Psoas muscle (tissue), 8 donors: ENCODE data around the gene RNF220. TPM values are rescaled to one million over a fixed set of nuclear protein-coding genes. Genes with fewer than 3 reads are reported as not detected.

Source experiments
- ATAC-seq, 4 donors: fragments of 200-7000 bp; cut with Tn5 transposase; one replicate each; pipeline ENCODE4 v1.9.1; 2020; ENCODE audit warnings: moderate library complexity in 3 of 4, mild to moderate bottlenecking in 2 of 4
- DNase-seq, 2 donors: peaks; one replicate each; pipeline ENCODE4 v3.0.0-alpha.2; 2020
- H3K27ac ChIP-seq: fragments of 200-600 bp; one replicate; pipeline ENCODE4 v1.8.0; 2022
- H3K27me3 ChIP-seq, 3 donors: fragments of 200-600 bp in 1 of 3; one replicate each; pipeline versions ENCODE4 v1.6.1 to v1.8.0; 2013 to 2022; ENCODE audit warnings: low read length in 2 of 3, mild to moderate bottlenecking in 2 of 3, moderate library complexity in 1 of 3; ENCODE audit not compliant: insufficient read depth in 3 of 3
- H3K36me3 ChIP-seq, 2 donors: fragments of 200-600 bp in 1 of 2; one replicate each; pipeline versions ENCODE4 v1.6.1 to v1.8.0; 2013 to 2022; ENCODE audit warnings: low read depth in 1 of 2, mild to moderate bottlenecking in 1 of 2, moderate library complexity in 1 of 2; ENCODE audit not compliant: insufficient read depth in 1 of 2
- H3K4me1 ChIP-seq: fragments of 200-600 bp; one replicate; pipeline ENCODE4 v1.8.0; 2022
- H3K4me3 ChIP-seq: fragments of 200-600 bp; one replicate; pipeline ENCODE4 v1.8.0; 2022; ENCODE audit warnings: mild to moderate bottlenecking
- H3K9me3 ChIP-seq: fragments of 200-600 bp; one replicate; pipeline ENCODE4 v1.8.0; 2022
- WGBS, 3 donors: extraction: QIAGEN DNeasy Blood & Tissue Kit; methylation state at CpG; one replicate each; pipeline versions ENCODE4 v1.1.6 to v1.1.7; 2013; 5-methylcytosine and 5-hydroxymethylcytosine counted together
- intact Hi-C, 2 donors: fragments of 100-400 bp; cut with DNase I; formaldehyde crosslinking; loops; one replicate each; pipeline versions ENCODE4 v1.11.0 to v1.14.2; 2022
- polyA plus RNA-seq, 3 donors: library from polyadenylated mRNA; stranded (reverse); fragments of 200-250 nt; gene quantifications; one replicate each; pipeline ENCODE4 v1.2.3, GENCODE V29; 2013
- total RNA-seq, 4 donors: library from RNA; stranded (reverse); fragmentation: NEBNext Ultra II Directional in 2 of 4; extraction: Animal tissue kit (Norgen Biotek cat#: 25700) in 2 of 4; gene quantifications; one replicate each; pipeline versions ENCODE4 v1.2.1 to v1.2.4, GENCODE V29; 2021 to 2023
- TF ChIP-seq, protein P1 (sequence below): fragments of 200-600 bp; IDR thresholded peaks from one replicate; pipeline ENCODE4 v1.8.0; 2022; ENCODE audit warnings: antibody characterized with exemption
- donor health status: healthy with polysubstance abuse.
- donor health status: DM: no; HTN: no; CAD: no; lungs with moderate emphysema.
- donor health status: Bipolar disorder and iron deficiency.
- donor health status: healthy.
- donor health status: DM: yes; HTN: yes; CAD: no.
- donor health status: DM: no; HTN: no; CAD: no.
- donor health status: DM: no; HTN: no; CAD: no.
- donor health status: DM: yes; HTN: yes; CAD: no.

The RNF220 gene
- total and polyA plus RNA-seq, 7 donors: 61.1 to 133 (median 75.5) TPM

- WGBS, 3 donors: 79 to 84% (median 83%) methylated on average over 12 of the region's 12 CpGs
- Histone ChIP-seq H3K4me3 (no peak overlapping the region), H3K27me3 (no peaks in the 10 kb centered on the region), H3K36me3 (no peaks in the 10 kb centered on the region), H3K9me3 (no peaks in the 10 kb centered on the region), H3K27ac (no peak overlapping the region), H3K4me1 (no peaks in the 10 kb centered on the region)
- TF ChIP-seq, protein P1, sequence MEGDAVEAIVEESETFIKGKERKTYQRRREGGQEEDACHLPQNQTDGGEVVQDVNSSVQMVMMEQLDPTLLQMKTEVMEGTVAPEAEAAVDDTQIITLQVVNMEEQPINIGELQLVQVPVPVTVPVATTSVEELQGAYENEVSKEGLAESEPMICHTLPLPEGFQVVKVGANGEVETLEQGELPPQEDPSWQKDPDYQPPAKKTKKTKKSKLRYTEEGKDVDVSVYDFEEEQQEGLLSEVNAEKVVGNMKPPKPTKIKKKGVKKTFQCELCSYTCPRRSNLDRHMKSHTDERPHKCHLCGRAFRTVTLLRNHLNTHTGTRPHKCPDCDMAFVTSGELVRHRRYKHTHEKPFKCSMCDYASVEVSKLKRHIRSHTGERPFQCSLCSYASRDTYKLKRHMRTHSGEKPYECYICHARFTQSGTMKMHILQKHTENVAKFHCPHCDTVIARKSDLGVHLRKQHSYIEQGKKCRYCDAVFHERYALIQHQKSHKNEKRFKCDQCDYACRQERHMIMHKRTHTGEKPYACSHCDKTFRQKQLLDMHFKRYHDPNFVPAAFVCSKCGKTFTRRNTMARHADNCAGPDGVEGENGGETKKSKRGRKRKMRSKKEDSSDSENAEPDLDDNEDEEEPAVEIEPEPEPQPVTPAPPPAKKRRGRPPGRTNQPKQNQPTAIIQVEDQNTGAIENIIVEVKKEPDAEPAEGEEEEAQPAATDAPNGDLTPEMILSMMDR: no peak
- no peak for DNase-seq
- no peak for ATAC-seq
- intact Hi-C loops: no loop called here
These were observed 36.4 kb upstream of the RNF220 start for GRCh38 chr1:44368471-44369151.

GRCh38 chr1:44371206-44371605 is 33.8 kb upstream of the RNF220 start:
- Histone ChIP-seq H3K4me1 (no peaks in the 10 kb centered on the region), H3K4me3 (no peak overlapping the region), H3K27me3 (no peaks in the 10 kb centered on the region), H3K9me3 (no peaks in the 10 kb centered on the region), H3K27ac (no peak overlapping the region), H3K36me3 (no peaks in the 10 kb centered on the region)
- ATAC-seq (no peak), DNase-seq (no peak)
- TF ChIP-seq, protein P1: no peak
- intact Hi-C loops: no loop called here

- no peak for DNase-seq
- Histone ChIP-seq H3K36me3 (no peaks in the 10 kb centered on the region), H3K27me3 (no peaks in the 10 kb centered on the region), H3K9me3 (no peaks in the 10 kb centered on the region), H3K4me3 (no peak overlapping the region), H3K27ac (no peak overlapping the region), H3K4me1 (no peaks in the 10 kb centered on the region)
- 94 to 96% (median 94%) methylated on average over 6 of the region's 6 CpGs for WGBS, 3 donors
- TF ChIP-seq, protein P1: no peak
- no peak for ATAC-seq
- intact Hi-C loops: loop anchor here in 1 of 2 donors (5.0 kb wide), 1 partner anchor 222 kb away; no protein-coding TSS in a partner anchor
These were observed 29.5 kb upstream of the RNF220 start for GRCh38 chr1:44375547-44375946.

DNA sequence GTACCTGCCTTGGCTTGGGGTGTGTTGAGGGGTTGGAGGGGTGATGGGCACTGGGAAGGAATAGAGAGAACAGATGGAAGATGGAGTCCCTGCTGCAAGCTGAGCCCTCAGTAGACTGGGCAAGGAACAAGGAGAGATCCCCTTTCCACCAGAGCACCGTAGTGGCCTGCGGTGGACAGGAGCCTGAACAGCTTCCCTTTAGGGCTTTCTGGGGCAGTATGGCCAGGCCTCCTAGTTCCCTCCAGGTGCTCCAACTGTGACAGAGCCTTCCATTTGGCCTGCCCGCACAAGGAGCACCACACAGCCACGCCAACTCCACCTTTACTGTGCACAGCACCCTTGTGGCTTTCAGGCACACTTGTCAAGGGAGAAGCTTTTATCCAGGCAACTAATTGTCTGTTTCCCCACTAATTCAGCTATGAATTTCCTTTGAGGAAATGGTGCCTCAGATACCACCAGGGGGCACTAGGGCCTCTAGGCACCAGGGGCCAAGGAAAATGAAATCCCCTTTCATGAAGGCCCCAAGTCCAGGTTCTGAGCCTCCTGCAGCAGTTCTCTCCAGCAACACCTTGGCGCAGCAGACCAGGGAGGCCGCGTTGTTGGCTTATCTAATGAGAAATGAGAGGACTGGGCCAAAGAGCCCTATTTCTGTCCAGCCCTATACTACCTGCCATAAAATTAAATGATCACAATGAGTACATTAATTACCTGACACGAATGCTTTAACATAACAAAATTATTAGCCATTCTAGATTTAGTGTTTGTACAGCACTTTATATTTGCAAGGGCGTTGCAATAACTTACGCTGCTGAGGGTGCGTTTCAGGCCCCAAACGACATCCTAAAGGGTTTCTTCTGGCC is 26.9 kb upstream of the RNF220 start:
- Histone ChIP-seq H3K4me1 (no peaks in the 10 kb centered on the region), H3K4me3 (no peak overlapping the region), H3K27me3 (no peaks in the 10 kb centered on the region), H3K27ac (no peak overlapping the region), H3K36me3 (no peaks in the 10 kb centered on the region), H3K9me3 (no peaks in the 10 kb centered on the region)
- ATAC-seq: no peak
- WGBS, 3 donors: 63 to 71% (median 66%) methylated on average over 12 of the region's 12 CpGs
- TF ChIP-seq, protein P1: peak; percentile 54
- intact Hi-C loops: loop anchor here (2.0 to 5.0 kb wide), 4 partner anchors 23 to 219 kb away; no protein-coding TSS in a partner anchor
- peak in 1 of 2 donors; percentile 28 for DNase-seq
